Stimulated activated CD8-positive, alpha-beta memory T cell treated with anti-CD3 and anti-CD28 coated beads, Interleukin-12 subunit alpha, Interleukin-12 subunit beta, amount 100 ng/mL, for 24 hours (primary cell): ENCODE measurements around the gene CLBA1.
"Not testable (repeated sequence)": the region's sequence is repeated elsewhere in the genome, so short reads cannot be mapped to it uniquely, and the experiment has no call there.

Experiments used
- DNase-seq: peaks from one replicate; pipeline ENCODE4 v3.0.0-alpha.2; 2020; ENCODE audit errors: extremely low read depth

CLBA1 gene

GRCh38 chr14:104947881-104948735 lies 37.5 kb upstream of the CLBA1 start:
- DNase-seq, result not testable (repeated sequence)

- no peak for DNase-seq
These were observed 36.9 kb upstream of the CLBA1 start for GRCh38 chr14:104948736-104949031.

- DNase-seq, result not testable (repeated sequence)
These were observed 36.1 kb upstream of the CLBA1 start for GRCh38 chr14:104949406-104949955.

GRCh38 chr14:104950021-104950420 lies 35.6 kb upstream of the CLBA1 start:
- DNase-seq, result no peak

GRCh38 chr14:104950701-104951100 lies 34.9 kb upstream of the CLBA1 start:
- not testable (repeated sequence) for DNase-seq

- not testable (repeated sequence) for DNase-seq
These were observed 33.5 kb upstream of the CLBA1 start for GRCh38 chr14:104951863-104952657.

GRCh38 chr14:104953097-104953496 lies 32.5 kb upstream of the CLBA1 start:
- no peak for DNase-seq

GRCh38 chr14:104953896-104954656 lies 31.5 kb upstream of the CLBA1 start:
- no peak for DNase-seq

GRCh38 chr14:104954746-104955395 lies 30.7 kb upstream of the CLBA1 start:
- DNase-seq, result no peak

GRCh38 chr14:104955396-104955770 lies 30.2 kb upstream of the CLBA1 start:
- no peak for DNase-seq

- DNase-seq, result no peak
These were observed 29.2 kb upstream of the CLBA1 start for GRCh38 chr14:104956290-104956890.

- no peak for DNase-seq
These were observed 28.2 kb upstream of the CLBA1 start for GRCh38 chr14:104957146-104958113.

- no peak for DNase-seq
These were observed 21.0 kb upstream of the CLBA1 start for GRCh38 chr14:104964546-104964945.

GRCh38 chr14:104965561-104966231 lies 19.9 kb upstream of the CLBA1 start:
- DNase-seq, result no peak

- no peak for DNase-seq
These were observed 19.2 kb upstream of the CLBA1 start for GRCh38 chr14:104966261-104966865.

- no peak for DNase-seq
These were observed 18.6 kb upstream of the CLBA1 start for GRCh38 chr14:104966981-104967385.

GRCh38 chr14:104967386-104968152 lies 18.0 kb upstream of the CLBA1 start:
- DNase-seq, result no peak

GRCh38 chr14:104968153-104968527 lies 17.4 kb upstream of the CLBA1 start:
- no peak for DNase-seq
